ENCODE results near the gene MAGEA11.

GRCh38 chrX:149699761-149700160 is 12.1 kb upstream of the MAGEA11 start:
- TF ChIP-seq POLR2A (IDR thresholded peaks at IDR 0.05; ENCODE audit: low read length) (no peak), GATA1 (IDR thresholded peaks at IDR 0.05; ENCODE audit: low read depth, low read length) (no peak)

All from erythroblast (primary cell).